C4-2B (cell line): ENCODE results near the gene GALNT16.

Experiments
- H3K27ac ChIP-seq: fragments of 450-650 bp; 2 replicates; pipeline ENCODE4 v1.5.1; 2017
- CTCF ChIP-seq: fragments of 450-650 bp; conservative IDR thresholded peaks from 2 replicates; pipeline ENCODE4 v1.5.1; 2017; ENCODE audit warnings: mild to moderate bottlenecking
- ZFX ChIP-seq: fragments of 450-650 bp; IDR thresholded peaks from 2 replicates; pipeline ENCODE4 v1.6.1; 2017

GALNT16 gene

GRCh38 chr14:69368381-69368780 lies 108.4 kb downstream of the GALNT16 start:
- H3K27ac ChIP-seq: no peak overlapping the region

GRCh38 chr14:69370061-69370460 lies 110.1 kb downstream of the GALNT16 start:
- no peak overlapping the region for H3K27ac ChIP-seq
- TF ChIP-seq ZFX (no peak), CTCF (no peak)

More at GRCh38 chr14:69368381-69368780, 108.4 kb downstream of the GALNT16 start:
- TF ChIP-seq ZFX (no peak), CTCF (no peak)

GRCh38 chr14:69372146-69372545 lies 112.2 kb downstream of the GALNT16 start:
- no peak overlapping the region for H3K27ac ChIP-seq
- no peak for TF ChIP-seq CTCF
- no peak for TF ChIP-seq ZFX

GRCh38 chr14:69373104-69373503 lies 113.1 kb downstream of the GALNT16 start:
- TF ChIP-seq CTCF (no peak), ZFX (no peak)
- no peak overlapping the region for H3K27ac ChIP-seq

GRCh38 chr14:69374235-69374634 lies 114.3 kb downstream of the GALNT16 start:
- no peak overlapping the region for H3K27ac ChIP-seq
- no peak for TF ChIP-seq ZFX
- TF ChIP-seq CTCF: no peak

- no peak for TF ChIP-seq ZFX
- TF ChIP-seq CTCF: no peak
These were observed 115.2 kb downstream of the GALNT16 start for GRCh38 chr14:69375182-69375581.

GRCh38 chr14:69375722-69376121 lies 115.8 kb downstream of the GALNT16 start:
- H3K27ac ChIP-seq: no peak overlapping the region
- TF ChIP-seq ZFX (no peak), CTCF (no peak)

More at GRCh38 chr14:69375182-69375581, 115.2 kb downstream of the GALNT16 start:
- no peak overlapping the region for H3K27ac ChIP-seq
